SU-DHL-6 (cell line): ENCODE results near the gene AURKAIP1.

Source experiments
- H2AFZ ChIP-seq: fragments of 200-600 bp; sonication (generic); 2 replicates; pipeline ENCODE4 v1.6.1; 2014; ENCODE audit warnings: low read depth, mild to moderate bottlenecking, moderate library complexity, mixed read lengths, antibody characterized with exemption, low read length; ENCODE audit not compliant: severe bottlenecking
- H3F3A ChIP-seq: fragments of 200-600 bp; shearing (Covaris generic); 2 replicates; pipeline ENCODE4 v1.6.0; 2016; ENCODE audit warnings: antibody characterized with exemption, mild to moderate bottlenecking; ENCODE audit not compliant: insufficient read depth
- H3K27ac ChIP-seq: fragments of 200-600 bp; sonication (generic); 2 replicates; pipeline ENCODE4 v1.5.1; 2016; ENCODE audit warnings: low read depth, mild to moderate bottlenecking, low read length, moderate library complexity, mixed read lengths
- H3K27me3 ChIP-seq: fragments of 200-600 bp; sonication (generic), shearing (Covaris generic); 2 replicates; pipeline ENCODE4 v1.6.0; 2014; ENCODE audit warnings: mild to moderate bottlenecking, low read length
- H3K36me3 ChIP-seq: fragments of 200-600 bp; sonication (generic); 2 replicates; pipeline ENCODE4 v1.6.1; 2014; ENCODE audit warnings: mild to moderate bottlenecking, low read length, mixed read lengths
- H3K4me2 ChIP-seq: fragments of 300-600, 200-600 bp; shearing (Covaris generic), sonication (generic); 2 replicates; pipeline ENCODE4 v1.6.0; 2014; ENCODE audit warnings: low read length, low read depth, mild to moderate bottlenecking; ENCODE audit not compliant: poor library complexity, severe bottlenecking
- H3K4me3 ChIP-seq: fragments of 200-600 bp; sonication (generic); 2 replicates; pipeline ENCODE4 v1.5.1; 2014; ENCODE audit warnings: antibody characterized with exemption, low read length, mild to moderate bottlenecking, mixed read lengths; ENCODE audit not compliant: insufficient read depth, poor library complexity, severe bottlenecking
- H3K79me2 ChIP-seq: fragments of 200-600 bp; sonication (generic); 2 replicates; pipeline ENCODE4 v1.6.1; 2014; ENCODE audit warnings: mild to moderate bottlenecking, low read length, moderate library complexity; ENCODE audit not compliant: insufficient read depth
- H3K9ac ChIP-seq: fragments of 200-600 bp; sonication (generic); 2 replicates; pipeline ENCODE4 v1.7.0; 2014; ENCODE audit warnings: mild to moderate bottlenecking, low read length
- H3K9me2 ChIP-seq: fragments of 200-600 bp; sonication (generic); replicated peaks from 2 replicates; pipeline ENCODE4 v1.6.1; 2014; ENCODE audit warnings: low read length; ENCODE audit not compliant: insufficient read depth
- H3K9me3 ChIP-seq: fragments of 200-600 bp; sonication (generic); 2 replicates; pipeline ENCODE4 v1.6.1; 2014; ENCODE audit warnings: low read length, mixed read lengths; ENCODE audit not compliant: insufficient read depth
- H4K20me1 ChIP-seq: fragments of 200-600 bp; sonication (generic); 2 replicates; pipeline ENCODE4 v1.6.1; 2014; ENCODE audit warnings: low read depth, mild to moderate bottlenecking, antibody characterized with exemption, low read length, moderate library complexity, mixed read lengths
- EZH2phosphoT487 ChIP-seq: fragments of 200-600 bp; sonication (generic), shearing (Covaris generic); conservative IDR thresholded peaks from 2 replicates; pipeline ENCODE4 v1.6.1; 2018; ENCODE audit warnings: mild to moderate bottlenecking, antibody characterized with exemption, low read length, moderate library complexity, mixed read lengths
- TF ChIP-seq, protein P1 (sequence below): fragments of 200-600 bp; sonication (generic); IDR thresholded peaks from one replicate; pipeline ENCODE4 v1.5.1; 2017; ENCODE audit warnings: antibody characterized with exemption, mild to moderate bottlenecking, low read length, moderate library complexity; ENCODE audit not compliant: insufficient read depth, poor library complexity, severe bottlenecking

Gene AURKAIP1

DNA sequence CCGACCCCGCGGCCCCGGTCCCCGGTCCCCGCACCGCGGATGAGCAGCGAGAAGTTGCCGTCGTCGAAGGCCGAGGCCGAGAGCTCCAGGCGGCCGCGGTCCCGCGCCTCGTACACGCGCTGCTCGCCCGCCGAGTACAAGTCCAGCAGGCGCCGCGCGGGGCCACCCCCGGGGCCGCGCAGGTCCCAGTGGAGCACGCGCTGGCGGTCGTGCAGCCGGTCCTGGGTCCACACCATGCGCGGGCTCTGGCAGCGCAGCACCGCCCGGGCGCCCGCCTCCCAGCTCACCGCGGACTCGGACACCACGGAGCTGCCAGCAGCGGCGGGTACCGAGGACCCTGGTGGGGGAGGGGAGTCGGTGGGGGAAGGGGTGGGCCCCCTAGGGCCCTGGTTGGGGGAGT is 19.6 kb downstream of the AURKAIP1 start:
- peaks cover 6% of the 10 kb centered on the region; the same call in 1 of the 2 replicates for H3F3A ChIP-seq
- H3K4me3 ChIP-seq = no peak overlapping the region
- H2AFZ ChIP-seq = no peak overlapping the region

DNA sequence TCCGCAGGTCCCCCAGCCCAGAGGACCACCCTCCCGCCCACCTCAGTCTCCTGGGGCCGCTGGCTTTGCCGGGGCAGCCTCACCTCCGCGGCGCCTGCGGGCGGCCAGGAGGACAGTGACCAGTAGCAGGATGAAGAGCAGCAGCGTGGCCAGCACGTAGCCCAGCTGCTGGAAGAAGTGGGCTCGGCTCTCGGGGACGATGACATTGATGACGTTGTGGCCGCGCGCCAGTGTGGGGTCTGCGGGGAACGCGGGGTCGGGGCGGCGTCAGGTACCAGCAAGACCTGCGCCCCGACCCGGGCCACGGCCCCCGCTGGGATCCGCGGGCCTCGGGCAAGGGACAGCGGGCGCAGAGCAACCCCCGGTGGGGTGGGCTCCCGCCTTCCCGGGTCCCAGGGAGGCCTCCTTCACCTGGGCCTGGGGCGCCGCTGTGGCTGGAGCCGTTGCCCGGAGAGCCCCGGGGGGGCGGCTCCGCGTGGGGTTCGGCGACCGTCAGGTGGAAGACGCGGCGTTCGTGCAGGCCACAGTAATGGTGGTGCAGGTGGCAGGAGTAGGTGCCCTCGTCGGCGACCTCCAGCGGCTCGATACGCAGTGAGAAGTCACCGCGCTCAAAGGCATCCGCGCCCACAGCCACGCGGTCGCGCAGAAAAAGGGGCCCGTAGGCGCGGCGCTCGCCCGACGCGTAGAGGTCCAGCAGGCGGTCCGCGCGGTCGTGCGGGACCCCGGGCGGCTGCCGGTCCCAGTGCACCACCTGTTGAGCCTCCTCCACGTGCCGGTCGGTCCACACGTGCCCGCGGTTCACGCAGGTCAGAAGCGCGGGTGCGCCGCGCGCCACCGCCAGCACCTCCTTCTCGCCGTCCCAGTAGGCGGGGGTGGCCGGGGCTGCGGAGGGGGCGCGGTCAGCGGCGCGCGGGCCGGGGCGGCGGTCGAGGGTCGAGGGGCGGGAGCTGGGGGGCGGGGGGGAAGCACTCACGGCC is 20.4 kb downstream of the AURKAIP1 start:
- TF ChIP-seq EZH2phosphoT487 = no peak
- H4K20me1 ChIP-seq = no peaks in the 10 kb centered on the region
- peaks cover 6% of the 10 kb centered on the region; the same call in 1 of the 2 replicates for H3F3A ChIP-seq
- no peaks in the 10 kb centered on the region for H3K36me3 ChIP-seq
- no peaks in the 10 kb centered on the region for H3K9me3 ChIP-seq
- H3K27ac ChIP-seq = no peak overlapping the region
- no peaks in the 10 kb centered on the region for H3K79me2 ChIP-seq
- H3K9me2 ChIP-seq = no peaks in the 10 kb centered on the region
- H2AFZ ChIP-seq = no peak overlapping the region
- H3K27me3 ChIP-seq = no peaks in the 10 kb centered on the region
- H3K4me3 ChIP-seq = no peak overlapping the region
- no peak overlapping the region for H3K9ac ChIP-seq
- no peak overlapping the region for H3K4me2 ChIP-seq

More for the DNA sequence above, 19.6 kb downstream of the AURKAIP1 start:
- no peak overlapping the region for H3K9ac ChIP-seq
- no peaks in the 10 kb centered on the region for H3K9me3 ChIP-seq
- H3K79me2 ChIP-seq = no peaks in the 10 kb centered on the region
- H3K27ac ChIP-seq = no peak overlapping the region
- H3K9me2 ChIP-seq = no peaks in the 10 kb centered on the region
- H3K36me3 ChIP-seq = no peaks in the 10 kb centered on the region
- H3K27me3 ChIP-seq = no peaks in the 10 kb centered on the region
- H3K4me2 ChIP-seq = no peak overlapping the region
- no peaks in the 10 kb centered on the region for H4K20me1 ChIP-seq
- no peak for TF ChIP-seq EZH2phosphoT487
- TF ChIP-seq, protein P1, sequence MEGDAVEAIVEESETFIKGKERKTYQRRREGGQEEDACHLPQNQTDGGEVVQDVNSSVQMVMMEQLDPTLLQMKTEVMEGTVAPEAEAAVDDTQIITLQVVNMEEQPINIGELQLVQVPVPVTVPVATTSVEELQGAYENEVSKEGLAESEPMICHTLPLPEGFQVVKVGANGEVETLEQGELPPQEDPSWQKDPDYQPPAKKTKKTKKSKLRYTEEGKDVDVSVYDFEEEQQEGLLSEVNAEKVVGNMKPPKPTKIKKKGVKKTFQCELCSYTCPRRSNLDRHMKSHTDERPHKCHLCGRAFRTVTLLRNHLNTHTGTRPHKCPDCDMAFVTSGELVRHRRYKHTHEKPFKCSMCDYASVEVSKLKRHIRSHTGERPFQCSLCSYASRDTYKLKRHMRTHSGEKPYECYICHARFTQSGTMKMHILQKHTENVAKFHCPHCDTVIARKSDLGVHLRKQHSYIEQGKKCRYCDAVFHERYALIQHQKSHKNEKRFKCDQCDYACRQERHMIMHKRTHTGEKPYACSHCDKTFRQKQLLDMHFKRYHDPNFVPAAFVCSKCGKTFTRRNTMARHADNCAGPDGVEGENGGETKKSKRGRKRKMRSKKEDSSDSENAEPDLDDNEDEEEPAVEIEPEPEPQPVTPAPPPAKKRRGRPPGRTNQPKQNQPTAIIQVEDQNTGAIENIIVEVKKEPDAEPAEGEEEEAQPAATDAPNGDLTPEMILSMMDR = no peak

DNA sequence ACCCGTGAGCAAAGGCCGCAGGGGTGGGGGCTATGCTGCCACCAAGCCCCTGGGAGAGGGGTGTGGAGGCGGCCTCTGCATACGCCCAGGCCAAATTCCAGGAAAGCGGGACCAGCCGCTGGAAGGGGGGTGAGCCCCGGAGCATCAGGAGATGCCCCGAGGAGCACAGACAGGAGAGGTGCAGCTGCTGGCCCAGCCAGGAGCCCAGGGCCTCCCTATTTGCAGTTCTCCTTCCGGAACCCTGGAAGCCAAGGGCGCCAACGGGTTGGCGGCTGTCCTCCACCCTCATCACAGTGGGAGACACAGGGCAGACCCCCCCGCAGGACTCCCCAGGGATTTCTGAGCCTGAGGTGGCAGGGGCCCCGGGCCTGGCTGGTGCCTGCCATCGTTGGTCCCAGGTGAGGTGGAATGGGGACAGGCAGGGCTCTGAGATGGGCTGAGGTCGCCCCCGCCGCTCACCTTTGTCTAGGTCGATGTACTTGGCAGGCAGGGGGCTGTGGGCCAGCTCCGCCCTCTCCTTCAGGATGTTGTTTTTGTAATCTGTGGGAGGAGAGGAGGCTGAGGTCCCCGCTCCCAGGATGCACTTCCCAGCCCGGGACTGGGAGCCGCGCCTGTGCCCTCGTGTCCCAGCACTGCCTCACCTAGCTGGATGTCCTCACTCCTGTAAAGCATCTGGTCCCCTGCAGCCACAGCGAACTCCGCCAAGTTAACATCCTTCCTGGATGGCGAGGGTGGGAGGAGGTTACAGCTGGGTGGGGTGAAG is 21.4 kb downstream of the AURKAIP1 start:
- Histone ChIP-seq H4K20me1 (no peaks in the 10 kb centered on the region), H3K9me2 (no peaks in the 10 kb centered on the region), H2AFZ (no peak overlapping the region), H3K4me2 (no peak overlapping the region), H3K27ac (no peak overlapping the region), H3K27me3 (no peaks in the 10 kb centered on the region), H3K9ac (no peak overlapping the region), H3K9me3 (no peaks in the 10 kb centered on the region), H3K4me3 (no peak overlapping the region), H3K79me2 (no peaks in the 10 kb centered on the region), H3F3A (peaks cover 6% of the 10 kb centered on the region; the same call in 1 of the 2 replicates), H3K36me3 (no peaks in the 10 kb centered on the region)
- no peak for TF ChIP-seq EZH2phosphoT487
- TF ChIP-seq, protein P1 = no peak
